Measurements from ENCODE around the gene BATF. TPM values are rescaled to one million over a fixed set of nuclear protein-coding genes. Genes with fewer than 3 reads are reported as not detected.

The BATF gene
- total and polyA plus RNA-seq, 2 of the 8 experiments (the other 6 are each of a cell fraction or from before 2014, with no cell fraction given), result not detected

- no peak for TF ChIP-seq CBX8 (IDR thresholded peaks at IDR 0.05; ENCODE audit: borderline replicate concordance, low read depth, low read length)
- 0 out of 4 replicates have a peak, but pooled peaks of 1 of the 2 experiments have one; percentile 43 for TF ChIP-seq HDAC2 (IDR thresholded peaks at IDR 0.05; ENCODE audit: borderline replicate concordance in 1 of 2, low read depth in 2 of 2, low read length in 2 of 2)
Measured at GRCh38 chr14:75514673-75515628, 7.3 kb upstream of the BATF start (continued).

Data from H1 (cell line).